Rectal smooth muscle tissue (tissue), 1 donor: Measurements from ENCODE around the gene HELLS.
"Not testable (repeated sequence)": the region's sequence is repeated elsewhere in the genome, so short reads cannot be mapped to it uniquely, and the experiment has no call there.

Experiments used
- H3K27ac ChIP-seq: one replicate; pipeline ENCODE4 v1.7.0; 2013; ENCODE audit warnings: low read depth, low read length, inconsistent platforms
- H3K27me3 ChIP-seq: one replicate; pipeline ENCODE4 v1.7.0; 2013; ENCODE audit warnings: low read length; ENCODE audit not compliant: control insufficient read depth, insufficient read depth
- H3K36me3 ChIP-seq: one replicate; pipeline ENCODE4 v1.7.0; 2013; ENCODE audit warnings: low read length; ENCODE audit not compliant: control insufficient read depth, insufficient read depth
- H3K4me1 ChIP-seq: one replicate; pipeline ENCODE4 v1.7.0; 2013; ENCODE audit warnings: low read length; ENCODE audit not compliant: control insufficient read depth, insufficient read depth
- H3K4me3 ChIP-seq: one replicate; pipeline ENCODE4 v1.7.0; 2013; ENCODE audit warnings: low read length
- H3K9ac ChIP-seq: one replicate; pipeline ENCODE4 v1.7.0; 2013; ENCODE audit warnings: low read length

HELLS gene

GRCh38 chr10:94549221-94549620 lies 3.6 kb downstream of the HELLS start:
- no peak overlapping the region for H3K4me3 ChIP-seq
- H3K4me1 ChIP-seq: no peaks in the 10 kb centered on the region
- H3K36me3 ChIP-seq: no peaks in the 10 kb centered on the region
- no peaks in the 10 kb centered on the region for H3K27me3 ChIP-seq
- no peak overlapping the region for H3K27ac ChIP-seq
- no peak overlapping the region for H3K9ac ChIP-seq

- not testable (repeated sequence) for H3K4me1 ChIP-seq, H3K36me3 ChIP-seq, H3K27ac ChIP-seq, H3K9ac ChIP-seq, H3K4me3 ChIP-seq, H3K27me3 ChIP-seq
Measured at GRCh38 chr10:94567714-94568307, 22.2 kb downstream of the HELLS start.

- Histone ChIP-seq H3K4me3 (no peak overlapping the region), H3K27me3 (no peaks in the 10 kb centered on the region), H3K36me3 (no peaks in the 10 kb centered on the region), H3K27ac (no peak overlapping the region), H3K9ac (no peak overlapping the region), H3K4me1 (no peaks in the 10 kb centered on the region)
Measured at GRCh38 chr10:94571081-94571480, 25.5 kb downstream of the HELLS start.

GRCh38 chr10:94571528-94571927 lies 25.9 kb downstream of the HELLS start:
- Histone ChIP-seq H3K27me3 (no peaks in the 10 kb centered on the region), H3K4me1 (no peaks in the 10 kb centered on the region), H3K4me3 (no peak overlapping the region), H3K9ac (no peak overlapping the region), H3K36me3 (no peaks in the 10 kb centered on the region), H3K27ac (no peak overlapping the region)

GRCh38 chr10:94578790-94579189 lies 33.2 kb downstream of the HELLS start:
- H3K27ac ChIP-seq: no peak overlapping the region
- H3K27me3 ChIP-seq: no peaks in the 10 kb centered on the region
- H3K36me3 ChIP-seq: no peaks in the 10 kb centered on the region
- H3K4me1 ChIP-seq: no peaks in the 10 kb centered on the region
- no peak overlapping the region for H3K4me3 ChIP-seq
- H3K9ac ChIP-seq: no peak overlapping the region

GRCh38 chr10:94583124-94583523 lies 37.5 kb downstream of the HELLS start:
- Histone ChIP-seq H3K9ac (no peak overlapping the region), H3K4me1 (no peaks in the 10 kb centered on the region), H3K36me3 (no peaks in the 10 kb centered on the region), H3K27ac (no peak overlapping the region), H3K27me3 (no peaks in the 10 kb centered on the region), H3K4me3 (no peak overlapping the region)

GRCh38 chr10:94591461-94592205 lies 46.0 kb downstream of the HELLS start:
- Histone ChIP-seq H3K27me3 (no peaks in the 10 kb centered on the region), H3K4me1 (no peaks in the 10 kb centered on the region), H3K9ac (no peak overlapping the region), H3K36me3 (no peaks in the 10 kb centered on the region), H3K27ac (no peak overlapping the region), H3K4me3 (no peak overlapping the region)

- Histone ChIP-seq H3K4me1 (no peaks in the 10 kb centered on the region), H3K9ac (no peak overlapping the region), H3K36me3 (no peaks in the 10 kb centered on the region), H3K4me3 (no peak overlapping the region), H3K27me3 (no peaks in the 10 kb centered on the region), H3K27ac (no peak overlapping the region)
Measured at GRCh38 chr10:94602729-94603515, 57.3 kb downstream of the HELLS start.

GRCh38 chr10:94607111-94607510 lies 61.5 kb downstream of the HELLS start:
- H3K4me3 ChIP-seq: no peak overlapping the region
- H3K4me1 ChIP-seq: no peaks in the 10 kb centered on the region
- no peaks in the 10 kb centered on the region for H3K36me3 ChIP-seq
- no peaks in the 10 kb centered on the region for H3K27me3 ChIP-seq
- no peak overlapping the region for H3K9ac ChIP-seq
- H3K27ac ChIP-seq: no peak overlapping the region

GRCh38 chr10:94608559-94608958 lies 63.0 kb downstream of the HELLS start:
- Histone ChIP-seq H3K4me3 (no peak overlapping the region), H3K4me1 (no peaks in the 10 kb centered on the region), H3K27me3 (no peaks in the 10 kb centered on the region), H3K36me3 (no peaks in the 10 kb centered on the region), H3K9ac (no peak overlapping the region), H3K27ac (no peak overlapping the region)

- no peak overlapping the region for H3K9ac ChIP-seq
- H3K4me1 ChIP-seq: no peaks in the 10 kb centered on the region
- H3K27ac ChIP-seq: no peak overlapping the region
- H3K27me3 ChIP-seq: no peaks in the 10 kb centered on the region
- H3K4me3 ChIP-seq: no peak overlapping the region
- H3K36me3 ChIP-seq: no peaks in the 10 kb centered on the region
Measured at GRCh38 chr10:94614558-94614957, 69.0 kb downstream of the HELLS start.

GRCh38 chr10:94617389-94617944 lies 71.9 kb downstream of the HELLS start:
- H3K27ac ChIP-seq: no peak overlapping the region

More at GRCh38 chr10:94617389-94617944, 71.9 kb downstream of the HELLS start:
- Histone ChIP-seq H3K27me3 (no peaks in the 10 kb centered on the region), H3K4me3 (no peak overlapping the region), H3K36me3 (no peaks in the 10 kb centered on the region), H3K4me1 (no peaks in the 10 kb centered on the region), H3K9ac (no peak overlapping the region)
